OCI-LY3 (cell line): ENCODE results near the gene GPR107.

Experiments used
- EZH2phosphoT487 ChIP-seq: fragments of 200-600 bp; shearing (Covaris generic); IDR thresholded peaks from 2 replicates; pipeline ENCODE4 v1.6.1; 2018; ENCODE audit warnings: antibody characterized with exemption, mixed run types, low read depth
- TF ChIP-seq, protein P1 (sequence below): fragments of 200-600, 300-600 bp; sonication (generic); IDR thresholded peaks from 2 replicates; pipeline ENCODE4 v1.5.1; 2014; ENCODE audit warnings: antibody characterized with exemption, low read length, low read depth

DNA sequence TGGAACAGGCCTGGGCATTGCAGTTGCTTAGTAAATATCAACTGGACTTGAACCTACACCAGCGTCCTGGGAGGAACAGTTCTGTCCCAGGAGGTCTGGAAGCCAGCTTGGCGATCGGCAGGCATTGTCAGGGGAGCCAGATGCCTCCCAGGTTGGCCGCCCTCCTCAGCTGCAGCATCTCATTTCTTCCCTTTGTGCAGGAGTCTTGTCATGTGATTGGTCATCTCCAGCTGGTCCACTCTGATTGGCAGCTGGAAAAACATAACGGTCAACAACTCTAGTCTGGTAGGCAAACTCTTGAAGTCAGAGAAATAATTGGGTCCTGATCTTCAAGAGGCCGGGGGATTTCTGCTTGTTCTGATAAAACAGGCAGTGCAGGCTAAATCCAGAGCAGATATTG is 88.9 kb downstream of the GPR107 start:
- TF ChIP-seq, protein P1, sequence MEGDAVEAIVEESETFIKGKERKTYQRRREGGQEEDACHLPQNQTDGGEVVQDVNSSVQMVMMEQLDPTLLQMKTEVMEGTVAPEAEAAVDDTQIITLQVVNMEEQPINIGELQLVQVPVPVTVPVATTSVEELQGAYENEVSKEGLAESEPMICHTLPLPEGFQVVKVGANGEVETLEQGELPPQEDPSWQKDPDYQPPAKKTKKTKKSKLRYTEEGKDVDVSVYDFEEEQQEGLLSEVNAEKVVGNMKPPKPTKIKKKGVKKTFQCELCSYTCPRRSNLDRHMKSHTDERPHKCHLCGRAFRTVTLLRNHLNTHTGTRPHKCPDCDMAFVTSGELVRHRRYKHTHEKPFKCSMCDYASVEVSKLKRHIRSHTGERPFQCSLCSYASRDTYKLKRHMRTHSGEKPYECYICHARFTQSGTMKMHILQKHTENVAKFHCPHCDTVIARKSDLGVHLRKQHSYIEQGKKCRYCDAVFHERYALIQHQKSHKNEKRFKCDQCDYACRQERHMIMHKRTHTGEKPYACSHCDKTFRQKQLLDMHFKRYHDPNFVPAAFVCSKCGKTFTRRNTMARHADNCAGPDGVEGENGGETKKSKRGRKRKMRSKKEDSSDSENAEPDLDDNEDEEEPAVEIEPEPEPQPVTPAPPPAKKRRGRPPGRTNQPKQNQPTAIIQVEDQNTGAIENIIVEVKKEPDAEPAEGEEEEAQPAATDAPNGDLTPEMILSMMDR: no peak
- TF ChIP-seq EZH2phosphoT487: no peak
